ENCODE data around the gene SSH3.

DNA sequence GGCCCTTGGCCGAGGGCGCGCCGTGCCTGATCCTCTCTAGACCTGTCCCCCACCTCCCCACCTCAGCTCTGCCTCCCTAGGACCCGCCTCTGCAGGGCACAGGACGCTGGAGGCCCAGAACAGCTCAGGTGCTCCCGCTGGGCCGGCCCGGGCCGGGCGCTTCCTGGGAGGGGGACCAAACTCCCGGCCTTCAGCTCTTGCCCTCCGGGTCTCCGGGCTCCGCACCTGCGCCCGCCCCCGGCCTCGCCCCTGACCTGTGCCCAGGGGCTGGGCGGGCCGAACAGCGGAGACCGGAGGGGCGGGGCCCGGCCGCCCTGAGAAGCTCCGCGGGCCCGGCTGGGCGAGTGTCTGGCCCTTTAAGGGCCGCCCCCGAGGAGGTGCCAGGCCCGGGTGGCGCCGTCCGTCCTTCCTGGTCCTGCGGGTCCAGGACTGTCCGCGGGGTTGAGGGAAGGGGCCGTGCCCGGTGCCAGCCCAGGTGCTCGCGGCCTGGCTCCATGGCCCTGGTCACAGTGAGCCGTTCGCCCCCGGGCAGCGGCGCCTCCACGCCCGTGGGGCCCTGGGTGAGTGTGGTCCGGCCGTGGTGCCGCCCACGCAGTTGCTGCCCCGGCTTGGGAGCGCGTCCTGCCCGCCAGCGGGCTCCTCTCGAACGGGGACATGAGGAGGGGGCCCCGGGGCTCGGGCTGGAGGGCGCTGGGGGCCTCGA lies at the start of gene SSH3:
- TF ChIP-seq POLR2A (IDR thresholded peaks at IDR 0.05; ENCODE audit: low read depth), result peak; percentile 3
- TF ChIP-seq, protein P1, sequence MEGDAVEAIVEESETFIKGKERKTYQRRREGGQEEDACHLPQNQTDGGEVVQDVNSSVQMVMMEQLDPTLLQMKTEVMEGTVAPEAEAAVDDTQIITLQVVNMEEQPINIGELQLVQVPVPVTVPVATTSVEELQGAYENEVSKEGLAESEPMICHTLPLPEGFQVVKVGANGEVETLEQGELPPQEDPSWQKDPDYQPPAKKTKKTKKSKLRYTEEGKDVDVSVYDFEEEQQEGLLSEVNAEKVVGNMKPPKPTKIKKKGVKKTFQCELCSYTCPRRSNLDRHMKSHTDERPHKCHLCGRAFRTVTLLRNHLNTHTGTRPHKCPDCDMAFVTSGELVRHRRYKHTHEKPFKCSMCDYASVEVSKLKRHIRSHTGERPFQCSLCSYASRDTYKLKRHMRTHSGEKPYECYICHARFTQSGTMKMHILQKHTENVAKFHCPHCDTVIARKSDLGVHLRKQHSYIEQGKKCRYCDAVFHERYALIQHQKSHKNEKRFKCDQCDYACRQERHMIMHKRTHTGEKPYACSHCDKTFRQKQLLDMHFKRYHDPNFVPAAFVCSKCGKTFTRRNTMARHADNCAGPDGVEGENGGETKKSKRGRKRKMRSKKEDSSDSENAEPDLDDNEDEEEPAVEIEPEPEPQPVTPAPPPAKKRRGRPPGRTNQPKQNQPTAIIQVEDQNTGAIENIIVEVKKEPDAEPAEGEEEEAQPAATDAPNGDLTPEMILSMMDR (IDR thresholded peaks at IDR 0.05), result no peak
